ENCODE data around the gene ATXN7L3.

DNA sequence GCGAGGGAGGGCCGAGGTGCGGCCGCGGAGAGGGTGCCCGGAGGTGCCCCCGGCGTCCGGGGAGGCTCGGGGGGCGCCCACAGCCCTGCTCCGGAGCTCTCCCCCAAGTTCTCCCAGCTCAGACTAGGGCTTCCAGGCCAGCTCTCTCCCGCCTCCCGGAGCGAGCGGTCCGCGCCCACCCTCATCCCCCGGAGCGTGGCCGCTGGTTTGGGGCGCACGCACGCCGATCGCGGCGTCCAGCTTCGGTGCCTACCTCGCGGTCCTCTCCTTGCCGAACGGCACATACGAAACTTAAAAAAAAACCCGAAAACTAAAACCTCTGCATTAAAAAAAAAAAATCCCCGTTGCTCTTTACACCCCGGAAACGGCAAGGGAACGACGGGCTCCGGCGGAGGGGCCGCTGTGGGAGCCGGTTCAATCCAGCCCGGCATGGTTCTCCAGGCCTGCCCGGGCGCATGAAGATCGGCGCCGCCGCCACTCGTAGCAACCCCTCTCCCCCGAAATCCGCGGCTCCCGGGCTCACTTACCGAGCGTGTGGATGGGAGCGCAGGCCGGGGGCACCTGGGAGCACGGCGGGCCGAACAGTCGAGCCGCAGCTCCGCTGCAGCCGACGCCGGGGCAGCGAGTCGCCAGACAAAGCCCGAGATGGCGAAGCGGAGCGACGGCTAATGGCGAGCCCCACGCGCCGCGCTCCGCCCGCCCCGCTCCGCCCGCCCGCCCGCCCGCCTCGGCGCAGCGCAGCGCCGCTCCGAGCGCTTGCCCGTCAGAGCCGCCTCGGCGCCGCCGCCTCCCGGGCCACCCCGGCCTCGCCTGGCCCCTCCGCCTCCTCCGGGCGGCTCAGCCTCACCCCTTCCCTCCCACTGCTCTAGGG lies 20.8 kb upstream of the ATXN7L3 start:
- no peak for TF ChIP-seq CTCF (IDR thresholded peaks at IDR 0.05)
- peak; percentile 23 to 28 for TF ChIP-seq POLR2A (IDR thresholded peaks at IDR 0.05)
